Measurements from ENCODE around the gene HM13. TPM values are rescaled to one million over a fixed set of nuclear protein-coding genes. Genes with fewer than 3 reads are reported as not detected.
"Not testable (repeated sequence)": the region's sequence is repeated elsewhere in the genome, so short reads cannot be mapped to it uniquely, and the experiment has no call there.

The HM13 gene
- total and polyA plus RNA-seq, 11 donors, result 22.3 to 119 (median 41.0) TPM

- no peaks in the 10 kb centered on the region for H3K27me3 ChIP-seq
- H3K27ac ChIP-seq, result peak overlapping the region in 1 of 12 donors; percentile 46
- H3K4me3 ChIP-seq, result peak overlapping the region in 2 of 12 donors; percentile 6 to 8
- intact Hi-C loops (cut with DNase I), result no loop called here
- ATAC-seq (no peak), DNase-seq (peak in 2 of 5 donors; percentile 21 to 38)
- TF ChIP-seq CTCF (IDR thresholded peaks at IDR 0.05) (peak in 3 of 12 donors; percentile 13 to 23 (median 18)), POLR2A (IDR thresholded peaks at IDR 0.05) (no peak)
- H3K36me3 ChIP-seq, result peaks cover 0 to 32% (median 0%) of the 10 kb centered on the region in 9 donors
- 68 to 75% (median 73%) methylated on average over 4 of the region's 4 CpGs for WGBS, 4 donors
- H3K4me1 ChIP-seq, result peaks cover 8 to 79% (median 38%) of the 10 kb centered on the region in 12 donors
- no peaks in the 10 kb centered on the region for H3K9me3 ChIP-seq
These were observed 3.1 kb downstream of the HM13 start for GRCh38 chr20:31517373-31517772.

GRCh38 chr20:31521267-31521666, 7.0 kb downstream of the HM13 start:
- H3K4me1 ChIP-seq, result peaks cover 1 to 88% (median 25%) of the 10 kb centered on the region in 12 donors
- H3K4me3 ChIP-seq; H3K9me3 ChIP-seq; intact Hi-C loops (cut with DNase I); H3K27me3 ChIP-seq; DNase-seq: not testable (repeated sequence)
- peak overlapping the region in 4 of 12 donors; percentile 13 to 78 (median 48) for H3K27ac ChIP-seq
- peak in 1 of 4 donors; percentile 25 for ATAC-seq
- peaks cover 0 to 50% (median 7%) of the 10 kb centered on the region in 9 donors for H3K36me3 ChIP-seq
- WGBS, 4 donors, result 77 to 83% (median 81%) methylated on average over 7 of the region's 7 CpGs

GRCh38 chr20:31522731-31523130, 8.5 kb downstream of the HM13 start:
- WGBS, 4 donors, result 89 to 97% (median 91%) methylated on average over 6 of the region's 6 CpGs
- Histone ChIP-seq H3K27me3 (no peaks in the 10 kb centered on the region), H3K4me1 (peaks cover 0 to 73% (median 16%) of the 10 kb centered on the region in 12 donors), H3K9me3 (no peaks in the 10 kb centered on the region), H3K27ac (peak overlapping the region in 2 of 12 donors; percentile 52 to 78), H3K4me3 (no peak overlapping the region), H3K36me3 (peaks cover 0 to 56% (median 18%) of the 10 kb centered on the region in 9 donors)
- TF ChIP-seq CTCF (IDR thresholded peaks at IDR 0.05) (no peak), POLR2A (IDR thresholded peaks at IDR 0.05) (no peak)
- DNase-seq, result no peak
- intact Hi-C loops (cut with DNase I), result no loop called here
- no peak for ATAC-seq

GRCh38 chr20:31523361-31524283, 9.4 kb downstream of the HM13 start:
- WGBS, 4 donors, result 84 to 92% (median 86%) methylated on average over 8 of the region's 8 CpGs
- Histone ChIP-seq H3K9me3 (no peaks in the 10 kb centered on the region), H3K4me1 (peaks cover 0 to 66% (median 16%) of the 10 kb centered on the region in 12 donors), H3K36me3 (peaks cover 0 to 61% (median 27%) of the 10 kb centered on the region in 9 donors), H3K4me3 (no peak overlapping the region), H3K27ac (peak overlapping the region in 1 of 12 donors; percentile 78), H3K27me3 (no peaks in the 10 kb centered on the region)
- TF ChIP-seq POLR2A (IDR thresholded peaks at IDR 0.05) (no peak), CTCF (IDR thresholded peaks at IDR 0.05) (no peak)
- intact Hi-C loops (cut with DNase I), result no loop called here
- ATAC-seq, result peak; percentile 53 to 82 (median 68)
- peak in 3 of 5 donors; percentile 34 to 42 (median 37) for DNase-seq
